ENCODE results near the gene PNRC2.

PNRC2 gene

DNA sequence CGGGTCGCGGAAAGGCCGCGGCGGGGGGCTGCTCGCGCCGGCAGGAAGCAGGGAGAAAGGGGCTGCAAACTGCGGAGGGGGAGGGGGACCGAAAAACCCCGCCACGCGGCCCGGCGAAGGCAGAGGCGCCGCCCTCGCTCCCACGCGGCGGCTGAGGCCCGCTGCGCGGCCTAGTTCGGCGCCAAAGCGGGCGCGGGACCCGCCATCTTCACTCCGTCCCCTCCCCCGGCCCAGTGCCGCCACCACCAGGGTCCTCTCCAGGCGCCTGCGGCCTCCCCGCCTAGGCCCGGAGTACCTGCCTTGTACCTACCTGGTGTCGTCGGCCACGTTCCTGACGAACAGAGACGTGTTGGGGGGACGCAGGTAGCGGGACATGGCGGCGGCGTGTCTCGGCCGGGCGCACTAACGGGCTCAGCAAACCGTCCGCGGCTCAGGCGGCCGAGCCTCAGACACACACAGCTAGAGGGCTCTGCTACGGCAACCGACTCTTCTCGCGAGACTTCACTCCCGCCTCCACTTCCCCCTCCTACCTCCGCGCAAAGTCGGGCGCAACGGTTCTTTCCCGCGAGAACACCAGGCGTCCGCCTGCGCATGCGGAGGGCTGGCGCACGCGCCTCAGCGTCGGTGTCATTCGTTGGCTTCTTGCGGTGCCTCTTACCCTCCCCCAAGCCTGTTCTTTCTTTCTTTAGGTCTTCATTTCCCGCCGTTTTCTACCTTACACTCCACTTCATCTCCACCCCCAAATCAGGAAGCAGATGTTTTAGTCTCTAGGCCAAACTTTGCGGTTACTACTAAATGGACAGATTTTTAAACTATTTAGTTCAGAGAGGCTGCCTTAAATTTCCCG, 20.5 kb downstream of the PNRC2 start, which contains the start of gene SRSF10 (continued):
- TF ChIP-seq, protein P1, sequence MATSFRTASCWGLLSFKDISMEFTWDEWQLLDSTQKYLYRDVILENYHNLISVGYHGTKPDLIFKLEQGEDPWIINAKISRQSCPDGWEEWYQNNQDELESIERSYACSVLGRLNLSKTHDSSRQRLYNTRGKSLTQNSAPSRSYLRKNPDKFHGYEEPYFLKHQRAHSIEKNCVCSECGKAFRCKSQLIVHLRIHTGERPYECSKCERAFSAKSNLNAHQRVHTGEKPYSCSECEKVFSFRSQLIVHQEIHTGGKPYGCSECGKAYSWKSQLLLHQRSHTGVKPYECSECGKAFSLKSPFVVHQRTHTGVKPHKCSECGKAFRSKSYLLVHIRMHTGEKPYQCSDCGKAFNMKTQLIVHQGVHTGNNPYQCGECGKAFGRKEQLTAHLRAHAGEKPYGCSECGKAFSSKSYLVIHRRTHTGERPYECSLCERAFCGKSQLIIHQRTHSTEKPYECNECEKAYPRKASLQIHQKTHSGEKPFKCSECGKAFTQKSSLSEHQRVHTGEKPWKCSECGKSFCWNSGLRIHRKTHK (tag by site-specific recombination; IDR thresholded peaks at IDR 0.05) = no peak
- no peak for TF ChIP-seq ZFP41 (tag by site-specific recombination; IDR thresholded peaks at IDR 0.05; ENCODE audit: borderline replicate concordance)
- peak; percentile 69 for TF ChIP-seq SP3 (tag by site-specific recombination; IDR thresholded peaks at IDR 0.05)
- no peak for TF ChIP-seq HOXA7 (CRISPR knock-in tag; IDR thresholded peaks at IDR 0.05; ENCODE audit: borderline replicate concordance)
- TF ChIP-seq, protein P2, sequence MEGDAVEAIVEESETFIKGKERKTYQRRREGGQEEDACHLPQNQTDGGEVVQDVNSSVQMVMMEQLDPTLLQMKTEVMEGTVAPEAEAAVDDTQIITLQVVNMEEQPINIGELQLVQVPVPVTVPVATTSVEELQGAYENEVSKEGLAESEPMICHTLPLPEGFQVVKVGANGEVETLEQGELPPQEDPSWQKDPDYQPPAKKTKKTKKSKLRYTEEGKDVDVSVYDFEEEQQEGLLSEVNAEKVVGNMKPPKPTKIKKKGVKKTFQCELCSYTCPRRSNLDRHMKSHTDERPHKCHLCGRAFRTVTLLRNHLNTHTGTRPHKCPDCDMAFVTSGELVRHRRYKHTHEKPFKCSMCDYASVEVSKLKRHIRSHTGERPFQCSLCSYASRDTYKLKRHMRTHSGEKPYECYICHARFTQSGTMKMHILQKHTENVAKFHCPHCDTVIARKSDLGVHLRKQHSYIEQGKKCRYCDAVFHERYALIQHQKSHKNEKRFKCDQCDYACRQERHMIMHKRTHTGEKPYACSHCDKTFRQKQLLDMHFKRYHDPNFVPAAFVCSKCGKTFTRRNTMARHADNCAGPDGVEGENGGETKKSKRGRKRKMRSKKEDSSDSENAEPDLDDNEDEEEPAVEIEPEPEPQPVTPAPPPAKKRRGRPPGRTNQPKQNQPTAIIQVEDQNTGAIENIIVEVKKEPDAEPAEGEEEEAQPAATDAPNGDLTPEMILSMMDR (tag by site-specific recombination; IDR thresholded peaks at IDR 0.05) = peak; percentile 98
- TF ChIP-seq, protein P3, sequence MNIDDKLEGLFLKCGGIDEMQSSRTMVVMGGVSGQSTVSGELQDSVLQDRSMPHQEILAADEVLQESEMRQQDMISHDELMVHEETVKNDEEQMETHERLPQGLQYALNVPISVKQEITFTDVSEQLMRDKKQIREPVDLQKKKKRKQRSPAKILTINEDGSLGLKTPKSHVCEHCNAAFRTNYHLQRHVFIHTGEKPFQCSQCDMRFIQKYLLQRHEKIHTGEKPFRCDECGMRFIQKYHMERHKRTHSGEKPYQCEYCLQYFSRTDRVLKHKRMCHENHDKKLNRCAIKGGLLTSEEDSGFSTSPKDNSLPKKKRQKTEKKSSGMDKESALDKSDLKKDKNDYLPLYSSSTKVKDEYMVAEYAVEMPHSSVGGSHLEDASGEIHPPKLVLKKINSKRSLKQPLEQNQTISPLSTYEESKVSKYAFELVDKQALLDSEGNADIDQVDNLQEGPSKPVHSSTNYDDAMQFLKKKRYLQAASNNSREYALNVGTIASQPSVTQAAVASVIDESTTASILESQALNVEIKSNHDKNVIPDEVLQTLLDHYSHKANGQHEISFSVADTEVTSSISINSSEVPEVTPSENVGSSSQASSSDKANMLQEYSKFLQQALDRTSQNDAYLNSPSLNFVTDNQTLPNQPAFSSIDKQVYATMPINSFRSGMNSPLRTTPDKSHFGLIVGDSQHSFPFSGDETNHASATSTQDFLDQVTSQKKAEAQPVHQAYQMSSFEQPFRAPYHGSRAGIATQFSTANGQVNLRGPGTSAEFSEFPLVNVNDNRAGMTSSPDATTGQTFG (tag by site-specific recombination; IDR thresholded peaks at IDR 0.05; ENCODE audit: borderline replicate concordance) = no peak
- no peak for TF ChIP-seq ZNF133 (tag by site-specific recombination; IDR thresholded peaks at IDR 0.05)
- TF ChIP-seq, protein P4, sequence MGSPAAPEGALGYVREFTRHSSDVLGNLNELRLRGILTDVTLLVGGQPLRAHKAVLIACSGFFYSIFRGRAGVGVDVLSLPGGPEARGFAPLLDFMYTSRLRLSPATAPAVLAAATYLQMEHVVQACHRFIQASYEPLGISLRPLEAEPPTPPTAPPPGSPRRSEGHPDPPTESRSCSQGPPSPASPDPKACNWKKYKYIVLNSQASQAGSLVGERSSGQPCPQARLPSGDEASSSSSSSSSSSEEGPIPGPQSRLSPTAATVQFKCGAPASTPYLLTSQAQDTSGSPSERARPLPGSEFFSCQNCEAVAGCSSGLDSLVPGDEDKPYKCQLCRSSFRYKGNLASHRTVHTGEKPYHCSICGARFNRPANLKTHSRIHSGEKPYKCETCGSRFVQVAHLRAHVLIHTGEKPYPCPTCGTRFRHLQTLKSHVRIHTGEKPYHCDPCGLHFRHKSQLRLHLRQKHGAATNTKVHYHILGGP (tag by site-specific recombination; IDR thresholded peaks at IDR 0.05) = no peak
- TF ChIP-seq SCRT2 (tag by site-specific recombination; IDR thresholded peaks at IDR 0.05) = no peak
- peak; percentile 93 for TF ChIP-seq TRIM28 (IDR thresholded peaks at IDR 0.05; ENCODE audit: borderline replicate concordance, low read length)
- TF ChIP-seq, protein P5, sequence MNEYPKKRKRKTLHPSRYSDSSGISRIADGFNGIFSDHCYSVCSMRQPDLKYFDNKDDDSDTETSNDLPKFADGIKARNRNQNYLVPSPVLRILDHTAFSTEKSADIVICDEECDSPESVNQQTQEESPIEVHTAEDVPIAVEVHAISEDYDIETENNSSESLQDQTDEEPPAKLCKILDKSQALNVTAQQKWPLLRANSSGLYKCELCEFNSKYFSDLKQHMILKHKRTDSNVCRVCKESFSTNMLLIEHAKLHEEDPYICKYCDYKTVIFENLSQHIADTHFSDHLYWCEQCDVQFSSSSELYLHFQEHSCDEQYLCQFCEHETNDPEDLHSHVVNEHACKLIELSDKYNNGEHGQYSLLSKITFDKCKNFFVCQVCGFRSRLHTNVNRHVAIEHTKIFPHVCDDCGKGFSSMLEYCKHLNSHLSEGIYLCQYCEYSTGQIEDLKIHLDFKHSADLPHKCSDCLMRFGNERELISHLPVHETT (tag by site-specific recombination; IDR thresholded peaks at IDR 0.05) = peak; percentile 56; the same call in 1 of the 2 replicates
- TF ChIP-seq ZNF510 (tag by site-specific recombination; IDR thresholded peaks at IDR 0.05; ENCODE audit: insufficient replicate concordance) = no peak
- TF ChIP-seq ZNF223 (tag by site-specific recombination; IDR thresholded peaks at IDR 0.05) = no peak
- TF ChIP-seq ZNF302 (tag by site-specific recombination; IDR thresholded peaks at IDR 0.05; ENCODE audit: low read depth) = no peak
- TF ChIP-seq ZBTB21 (tag by site-specific recombination; IDR thresholded peaks at IDR 0.05) = no peak
- TF ChIP-seq, protein P6, sequence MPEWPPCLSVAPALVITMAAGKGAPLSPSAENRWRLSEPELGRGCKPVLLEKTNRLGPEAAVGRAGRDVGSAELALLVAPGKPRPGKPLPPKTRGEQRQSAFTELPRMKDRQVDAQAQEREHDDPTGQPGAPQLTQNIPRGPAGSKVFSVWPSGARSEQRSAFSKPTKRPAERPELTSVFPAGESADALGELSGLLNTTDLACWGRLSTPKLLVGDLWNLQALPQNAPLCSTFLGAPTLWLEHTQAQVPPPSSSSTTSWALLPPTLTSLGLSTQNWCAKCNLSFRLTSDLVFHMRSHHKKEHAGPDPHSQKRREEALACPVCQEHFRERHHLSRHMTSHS (tag by site-specific recombination; IDR thresholded peaks at IDR 0.05) = no peak
- TF ChIP-seq IKZF3 (tag by site-specific recombination; IDR thresholded peaks at IDR 0.05) = no peak
- TF ChIP-seq GLIS1 (tag by site-specific recombination; IDR thresholded peaks at IDR 0.05) = 0 out of 2 replicates have a peak, but pooled peaks have one; percentile 30
- TF ChIP-seq RBAK (tag by site-specific recombination; IDR thresholded peaks at IDR 0.05) = no peak
- TF ChIP-seq ZNF670 (tag by site-specific recombination; IDR thresholded peaks at IDR 0.05; ENCODE audit: low read depth) = no peak
- peak; percentile 88 for TF ChIP-seq ZNF2 (tag by site-specific recombination; IDR thresholded peaks at IDR 0.05)
- no peak for TF ChIP-seq ZNF354C (tag by site-specific recombination; IDR thresholded peaks at IDR 0.05; ENCODE audit: borderline replicate concordance, low read depth)
- TF ChIP-seq, protein P7, sequence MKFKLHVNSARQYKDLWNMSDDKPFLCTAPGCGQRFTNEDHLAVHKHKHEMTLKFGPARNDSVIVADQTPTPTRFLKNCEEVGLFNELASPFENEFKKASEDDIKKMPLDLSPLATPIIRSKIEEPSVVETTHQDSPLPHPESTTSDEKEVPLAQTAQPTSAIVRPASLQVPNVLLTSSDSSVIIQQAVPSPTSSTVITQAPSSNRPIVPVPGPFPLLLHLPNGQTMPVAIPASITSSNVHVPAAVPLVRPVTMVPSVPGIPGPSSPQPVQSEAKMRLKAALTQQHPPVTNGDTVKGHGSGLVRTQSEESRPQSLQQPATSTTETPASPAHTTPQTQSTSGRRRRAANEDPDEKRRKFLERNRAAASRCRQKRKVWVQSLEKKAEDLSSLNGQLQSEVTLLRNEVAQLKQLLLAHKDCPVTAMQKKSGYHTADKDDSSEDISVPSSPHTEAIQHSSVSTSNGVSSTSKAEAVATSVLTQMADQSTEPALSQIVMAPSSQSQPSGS (tag by site-specific recombination; IDR thresholded peaks at IDR 0.05; ENCODE audit: low read depth) = no peak
- TF ChIP-seq ZFHX2 (tag by site-specific recombination; conservative IDR thresholded peaks at IDR 0.05) = peak; percentile 90
- TF ChIP-seq ZNF544 (tag by site-specific recombination; IDR thresholded peaks at IDR 0.05) = no peak
- TF ChIP-seq ZNF561 (tag by site-specific recombination; IDR thresholded peaks at IDR 0.05; ENCODE audit: borderline replicate concordance) = peak; percentile 88
